HepG2 (cell line): ENCODE results near the gene CALN1. TPM values are rescaled to one million over a fixed set of nuclear protein-coding genes. Genes with fewer than 3 reads are reported as not detected.

Experiments used
- CHD4 ChIP-seq: fragments of 200-600 bp; sonication (generic); IDR thresholded peaks from 2 replicates; pipeline ENCODE4 v1.7.0; 2017; ENCODE audit warnings: mild to moderate bottlenecking, low read length, borderline replicate concordance
- FIP1L1 ChIP-seq: fragments of 200-400 bp; formaldehyde crosslinking; IDR thresholded peaks from 2 replicates; pipeline ENCODE4 v1.6.1; 2018; ENCODE audit warnings: low read depth, mild to moderate bottlenecking, low read length, moderate library complexity, borderline replicate concordance; ENCODE audit not compliant: insufficient read depth
- SCMH1 ChIP-seq: sonication (generic); formaldehyde crosslinking; IDR thresholded peaks from 2 replicates; pipeline ENCODE4 v1.9.0; 2021; ENCODE audit warnings: missing genetic modification reagents, mild to moderate bottlenecking, borderline replicate concordance
- ZNF549 ChIP-seq: sonication (generic); formaldehyde crosslinking; IDR thresholded peaks from 2 replicates; pipeline ENCODE4 v1.5.0; 2020; ENCODE audit warnings: missing genetic modification reagents
- polyA plus RNA-seq, 8 experiments: library from polyadenylated mRNA; depleted of rRNA in 3 of 8; stranded (reverse) in 7 of 8; unstranded in 1 of 8; fragments of >200 nt; fragmentation: Illumina TruSeq in 4 of 8; extraction: Trizol in 4 of 8; gene quantifications; 2 replicates each; pipeline versions ENCODE4 v1.2.1 to v1.2.3, GENCODE V29; 2011 to 2016; ENCODE audit warnings: low read depth in 4 of 8, missing spikeins in 1 of 8, mixed read lengths in 1 of 8; ENCODE audit not compliant: insufficient read depth in 1 of 8
- total RNA-seq, 5 experiments: library from RNA; depleted of rRNA; stranded (reverse); fragments of >200 nt; fragmentation: Illumina TruSeq; extraction: Trizol; gene quantifications; 2 replicates each; pipeline ENCODE4 v1.2.3, GENCODE V29; 2016; ENCODE audit warnings: low read depth in 1 of 5
- TF ChIP-seq, protein P1 (sequence below): sonication (generic); formaldehyde crosslinking; IDR thresholded peaks from 2 replicates; pipeline ENCODE4 v1.5.1; 2020; ENCODE audit warnings: missing genetic modification reagents, mild to moderate bottlenecking, borderline replicate concordance
- TF ChIP-seq, protein P2 (sequence below): sonication (generic); formaldehyde crosslinking; IDR thresholded peaks from 2 replicates; pipeline ENCODE4 v1.5.1; 2020; ENCODE audit warnings: missing genetic modification reagents, mild to moderate bottlenecking, borderline replicate concordance
- TF ChIP-seq, protein P3 (sequence below): sonication (generic); formaldehyde crosslinking; IDR thresholded peaks from 2 replicates; pipeline ENCODE4 v1.4.0; 2020; ENCODE audit warnings: missing genetic modification reagents
- TF ChIP-seq, protein P4 (sequence below): sonication (generic); formaldehyde crosslinking; IDR thresholded peaks from 2 replicates; pipeline ENCODE4 v1.5.0; 2020; ENCODE audit warnings: mild to moderate bottlenecking, missing genetic modification reagents
- TF ChIP-seq, protein P5 (sequence below): sonication (generic); formaldehyde crosslinking; IDR thresholded peaks from 2 replicates; pipeline ENCODE4 v1.8.1; 2023; ENCODE audit warnings: mild to moderate bottlenecking, inconsistent platforms, moderate library complexity, missing genetic modification reagents, borderline replicate concordance

The CALN1 gene
- total and polyA plus RNA-seq, 2 of the 13 experiments (the other 11 are each of a cell fraction or from before 2014, with no cell fraction given): not detected

DNA sequence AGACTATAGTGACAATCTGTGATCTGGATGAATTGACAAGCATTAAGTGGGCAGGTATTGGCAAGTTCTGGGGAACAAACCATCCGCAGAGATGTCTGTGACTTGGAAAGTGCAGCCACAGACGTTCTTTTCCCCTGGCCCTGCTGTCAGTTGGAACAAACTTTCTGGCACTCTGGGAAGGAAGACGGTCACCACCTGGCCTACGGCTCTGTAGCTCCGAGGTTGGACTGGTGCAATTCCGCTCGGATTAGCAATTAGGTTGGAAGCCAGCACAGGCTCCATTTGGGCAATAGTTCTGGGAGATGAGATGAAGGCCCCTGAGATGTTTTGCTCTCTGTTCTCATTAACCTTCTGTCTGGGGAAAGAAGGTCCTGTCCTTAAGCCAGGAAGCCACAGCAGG, 437.5 kb downstream of the CALN1 start (continued):
- TF ChIP-seq, protein P1, sequence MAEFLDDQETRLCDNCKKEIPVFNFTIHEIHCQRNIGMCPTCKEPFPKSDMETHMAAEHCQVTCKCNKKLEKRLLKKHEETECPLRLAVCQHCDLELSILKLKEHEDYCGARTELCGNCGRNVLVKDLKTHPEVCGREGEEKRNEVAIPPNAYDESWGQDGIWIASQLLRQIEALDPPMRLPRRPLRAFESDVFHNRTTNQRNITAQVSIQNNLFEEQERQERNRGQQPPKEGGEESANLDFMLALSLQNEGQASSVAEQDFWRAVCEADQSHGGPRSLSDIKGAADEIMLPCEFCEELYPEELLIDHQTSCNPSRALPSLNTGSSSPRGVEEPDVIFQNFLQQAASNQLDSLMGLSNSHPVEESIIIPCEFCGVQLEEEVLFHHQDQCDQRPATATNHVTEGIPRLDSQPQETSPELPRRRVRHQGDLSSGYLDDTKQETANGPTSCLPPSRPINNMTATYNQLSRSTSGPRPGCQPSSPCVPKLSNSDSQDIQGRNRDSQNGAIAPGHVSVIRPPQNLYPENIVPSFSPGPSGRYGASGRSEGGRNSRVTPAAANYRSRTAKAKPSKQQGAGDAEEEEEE (CRISPR knock-in tag): no peak
- no peak for TF ChIP-seq CHD4
- no peak for TF ChIP-seq SCMH1 (CRISPR knock-in tag)
- TF ChIP-seq, protein P2, sequence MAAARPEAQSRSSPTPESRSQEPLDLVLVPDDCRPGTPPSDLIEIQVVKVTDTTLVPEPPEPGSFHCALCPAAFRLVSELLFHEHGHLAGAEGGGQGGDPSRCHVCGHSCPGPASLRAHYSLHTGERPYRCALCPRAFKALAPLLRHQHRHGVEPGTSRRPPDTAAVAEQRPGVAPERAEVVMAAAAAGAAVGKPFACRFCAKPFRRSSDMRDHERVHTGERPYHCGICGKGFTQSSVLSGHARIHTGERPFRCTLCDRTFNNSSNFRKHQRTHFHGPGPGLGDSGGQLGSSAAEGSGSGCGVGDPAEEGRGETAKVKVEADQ (CRISPR knock-in tag): no peak
- TF ChIP-seq, protein P3, sequence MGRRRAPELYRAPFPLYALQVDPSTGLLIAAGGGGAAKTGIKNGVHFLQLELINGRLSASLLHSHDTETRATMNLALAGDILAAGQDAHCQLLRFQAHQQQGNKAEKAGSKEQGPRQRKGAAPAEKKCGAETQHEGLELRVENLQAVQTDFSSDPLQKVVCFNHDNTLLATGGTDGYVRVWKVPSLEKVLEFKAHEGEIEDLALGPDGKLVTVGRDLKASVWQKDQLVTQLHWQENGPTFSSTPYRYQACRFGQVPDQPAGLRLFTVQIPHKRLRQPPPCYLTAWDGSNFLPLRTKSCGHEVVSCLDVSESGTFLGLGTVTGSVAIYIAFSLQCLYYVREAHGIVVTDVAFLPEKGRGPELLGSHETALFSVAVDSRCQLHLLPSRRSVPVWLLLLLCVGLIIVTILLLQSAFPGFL (CRISPR knock-in tag): no peak
- TF ChIP-seq, protein P4, sequence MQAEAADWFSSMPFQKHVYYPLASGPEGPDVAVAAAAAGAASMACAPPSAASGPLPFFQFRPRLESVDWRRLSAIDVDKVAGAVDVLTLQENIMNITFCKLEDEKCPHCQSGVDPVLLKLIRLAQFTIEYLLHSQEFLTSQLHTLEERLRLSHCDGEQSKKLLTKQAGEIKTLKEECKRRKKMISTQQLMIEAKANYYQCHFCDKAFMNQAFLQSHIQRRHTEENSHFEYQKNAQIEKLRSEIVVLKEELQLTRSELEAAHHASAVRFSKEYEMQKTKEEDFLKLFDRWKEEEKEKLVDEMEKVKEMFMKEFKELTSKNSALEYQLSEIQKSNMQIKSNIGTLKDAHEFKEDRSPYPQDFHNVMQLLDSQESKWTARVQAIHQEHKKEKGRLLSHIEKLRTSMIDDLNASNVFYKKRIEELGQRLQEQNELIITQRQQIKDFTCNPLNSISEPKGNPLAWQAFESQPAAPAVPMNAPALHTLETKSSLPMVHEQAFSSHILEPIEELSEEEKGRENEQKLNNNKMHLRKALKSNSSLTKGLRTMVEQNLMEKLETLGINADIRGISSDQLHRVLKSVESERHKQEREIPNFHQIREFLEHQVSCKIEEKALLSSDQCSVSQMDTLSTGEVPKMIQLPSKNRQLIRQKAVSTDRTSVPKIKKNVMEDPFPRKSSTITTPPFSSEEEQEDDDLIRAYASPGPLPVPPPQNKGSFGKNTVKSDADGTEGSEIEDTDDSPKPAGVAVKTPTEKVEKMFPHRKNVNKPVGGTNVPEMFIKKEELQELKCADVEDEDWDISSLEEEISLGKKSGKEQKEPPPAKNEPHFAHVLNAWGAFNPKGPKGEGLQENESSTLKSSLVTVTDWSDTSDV (CRISPR knock-in tag): no peak
- TF ChIP-seq, protein P5, sequence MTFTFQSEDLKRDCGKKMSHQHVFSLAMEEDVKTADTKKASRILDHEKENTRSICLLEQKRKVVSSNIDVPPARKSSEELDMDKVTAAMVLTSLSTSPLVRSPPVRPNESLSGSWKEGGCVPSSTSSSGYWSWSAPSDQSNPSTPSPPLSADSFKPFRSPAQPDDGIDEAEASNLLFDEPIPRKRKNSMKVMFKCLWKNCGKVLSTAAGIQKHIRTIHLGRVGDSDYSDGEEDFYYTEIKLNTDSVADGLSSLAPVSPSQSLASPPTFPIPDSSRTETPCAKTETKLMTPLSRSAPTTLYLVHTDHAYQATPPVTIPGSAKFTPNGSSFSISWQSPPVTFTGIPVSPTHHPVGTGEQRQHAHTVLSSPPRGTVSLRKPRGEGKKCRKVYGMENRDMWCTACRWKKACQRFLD (CRISPR knock-in tag): no peak
- TF ChIP-seq FIP1L1: no peak
- TF ChIP-seq ZNF549: no peak
